PFSK-1 (cell line): ENCODE results near the gene ARHGAP5.

Experiments used
- FOXP2 ChIP-seq: optimal IDR thresholded peaks from 2 replicates; pipeline ENCODE3; 2011; ENCODE audit warnings: borderline replicate concordance, control low read depth, inconsistent platforms; ENCODE audit not compliant: insufficient read depth; ENCODE audit errors: extremely low read length, extremely low read depth
- POLR2AphosphoS5 ChIP-seq: IDR thresholded peaks from 2 replicates; pipeline ENCODE4 v1.6.1; 2012; ENCODE audit warnings: low read depth, mild to moderate bottlenecking, control low read depth, low read length, moderate library complexity

DNA sequence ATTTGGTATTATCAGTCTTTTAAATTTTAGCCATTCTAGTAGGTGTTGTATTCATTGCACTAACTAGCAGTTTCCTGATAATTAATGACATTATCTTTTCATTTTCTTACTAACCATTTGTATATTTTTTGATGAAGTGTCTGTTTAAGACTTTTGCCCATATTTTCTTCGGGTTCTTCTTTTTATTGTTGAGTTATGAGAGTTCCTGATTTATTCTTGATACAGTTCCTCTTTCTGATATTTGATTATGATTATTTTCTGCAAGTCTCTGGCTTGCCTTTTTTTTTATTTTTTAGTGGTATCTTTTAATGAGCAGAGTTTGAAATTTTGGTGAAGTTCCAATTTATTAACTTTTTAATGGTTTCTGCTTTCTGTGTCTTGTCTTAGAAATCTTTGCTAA lies 118.5 kb downstream of the ARHGAP5 start:
- TF ChIP-seq FOXP2 (no peak), POLR2AphosphoS5 (no peak)
